MM.1S (cell line): ENCODE data around the gene GALNTL6.

Experiments used
- CTCF ChIP-seq: fragments of 300-600 bp; sonication (generic); IDR thresholded peaks from 2 replicates; pipeline ENCODE4 v1.5.1; 2016; ENCODE audit warnings: antibody characterized with exemption, low read length, mixed read lengths
- EZH2 ChIP-seq: fragments of 300-600 bp; sonication (generic); optimal IDR thresholded peaks from 2 replicates; pipeline ENCODE3; 2017; ENCODE audit warnings: low read depth, mild to moderate bottlenecking, antibody characterized with exemption, low read length, mixed read lengths

- TF ChIP-seq CTCF: no peak
- no peak for TF ChIP-seq EZH2
These were observed 33.9 kb upstream of the GALNTL6 start for GRCh38 chr4:171779301-171779700.
